ENCODE results near the gene STK32A.

STK32A gene

DNA sequence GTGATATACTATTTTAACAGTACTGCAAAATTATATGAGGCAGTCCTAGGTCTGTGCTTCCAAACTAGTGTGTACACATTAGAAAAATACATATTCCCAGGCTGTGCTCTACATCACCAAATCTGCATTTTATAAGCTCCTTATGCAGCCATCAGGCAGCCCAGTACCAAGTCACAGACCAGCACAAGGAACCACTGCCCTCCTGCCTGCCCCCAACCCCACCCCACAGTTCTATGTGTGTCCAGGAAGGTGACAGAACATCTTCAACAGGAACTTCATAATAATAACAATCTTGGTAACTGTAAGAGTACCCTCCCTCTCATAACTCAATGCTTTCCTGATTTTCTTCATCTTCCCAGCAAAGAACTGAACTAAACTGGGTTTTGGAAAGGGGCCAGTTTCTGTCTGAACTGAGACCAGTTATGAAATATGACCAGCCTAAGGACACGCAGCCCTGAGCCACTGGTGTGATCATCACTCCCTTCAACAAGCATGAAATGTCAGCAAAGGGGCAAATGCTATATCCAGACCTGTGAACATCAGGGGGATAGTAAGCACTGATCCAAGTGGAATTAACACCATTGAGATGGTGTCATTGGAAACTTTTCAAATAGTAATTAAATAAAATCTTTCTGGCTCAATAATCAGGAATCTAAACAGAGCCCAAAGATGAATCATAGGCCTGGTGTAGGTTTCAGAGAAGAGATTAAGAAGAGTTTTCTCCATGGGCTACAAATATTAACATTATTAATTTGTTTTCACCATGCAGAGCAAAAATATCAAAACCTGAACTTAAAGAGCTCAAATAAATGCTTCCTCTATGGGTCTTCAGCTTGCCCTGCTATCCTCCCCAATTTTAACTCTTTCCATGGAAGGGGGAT, 192.9 kb downstream of the STK32A start:
- no peak for DNase-seq

GRCh38 chr5:147430628-147431027, 195.8 kb downstream of the STK32A start:
- DNase-seq: no peak

- DNase-seq: no peak
Observed at GRCh38 chr5:147431586-147431985, 196.8 kb downstream of the STK32A start.

GRCh38 chr5:147432323-147432722, 197.5 kb downstream of the STK32A start:
- no peak for DNase-seq

DNA sequence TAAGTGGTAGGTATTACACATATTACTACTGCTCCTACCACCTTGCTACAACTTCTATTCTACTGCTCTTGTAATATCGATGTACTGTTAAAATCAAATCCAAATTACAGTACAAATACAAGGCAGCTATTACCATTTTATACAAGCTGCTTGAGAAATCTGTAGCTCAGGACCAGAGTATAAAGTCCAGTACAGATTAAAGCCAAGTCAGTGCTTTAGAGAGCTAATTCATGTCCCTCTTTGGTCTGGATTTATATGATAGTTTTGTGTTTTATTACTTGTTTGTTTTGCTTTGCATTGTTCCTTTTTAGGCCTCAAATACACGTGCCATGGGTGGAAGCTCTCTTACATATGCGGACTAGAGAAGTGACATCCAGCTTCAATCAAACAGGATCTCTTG, 199.2 kb downstream of the STK32A start:
- no peak for DNase-seq

DNA sequence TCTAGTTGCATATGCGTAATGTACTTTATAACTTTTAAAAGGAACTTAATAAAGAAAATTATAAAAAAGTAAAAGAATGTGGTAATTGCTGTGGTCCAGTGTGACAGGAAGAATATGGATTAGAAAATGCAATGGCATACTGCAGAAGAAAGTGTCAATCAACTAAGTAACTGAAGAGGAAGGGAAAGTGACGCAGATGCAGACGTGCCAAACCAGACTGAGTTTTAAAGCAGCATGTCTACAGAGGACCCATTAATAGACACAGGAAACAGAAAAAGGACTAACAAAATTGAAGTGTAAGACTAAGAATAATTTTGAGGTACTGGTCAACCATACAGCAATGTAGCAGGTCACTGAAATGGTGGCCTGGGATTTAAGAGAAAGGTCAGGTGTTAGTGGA, 201.8 kb downstream of the STK32A start:
- DNase-seq: no peak

- no peak for DNase-seq
Observed at GRCh38 chr5:147437161-147437596, 202.4 kb downstream of the STK32A start.
